Fibroblast of skin of left biceps (primary cell): ENCODE measurements around the gene CDHR3.

ENCODE experiments used
- DNase-seq, 2 experiments: peaks; one replicate each; pipeline ENCODE4 v3.0.0-alpha.2; 2013; ENCODE audit warnings: low read depth in 2 of 2

CDHR3 gene

DNA sequence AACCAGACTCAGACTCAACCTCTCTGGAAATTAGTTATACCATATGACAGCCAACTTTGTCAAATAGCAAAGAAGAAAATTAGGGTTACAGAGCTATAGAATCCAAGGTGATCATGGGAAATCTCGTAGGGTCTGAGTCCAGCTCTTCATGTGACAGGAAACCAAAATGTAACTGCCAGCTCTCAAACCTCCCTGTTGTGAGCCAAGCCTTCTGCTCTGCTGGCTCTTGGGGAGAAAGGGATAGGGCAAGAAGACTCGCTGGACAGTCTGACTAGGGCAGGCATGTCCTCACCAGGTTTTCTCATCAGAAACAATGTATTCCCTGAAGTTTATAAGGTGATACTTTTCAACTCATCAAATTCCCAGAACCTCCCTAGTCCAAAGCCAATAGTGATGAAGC, 63.0 kb downstream of the CDHR3 start:
- no peak for DNase-seq

DNA sequence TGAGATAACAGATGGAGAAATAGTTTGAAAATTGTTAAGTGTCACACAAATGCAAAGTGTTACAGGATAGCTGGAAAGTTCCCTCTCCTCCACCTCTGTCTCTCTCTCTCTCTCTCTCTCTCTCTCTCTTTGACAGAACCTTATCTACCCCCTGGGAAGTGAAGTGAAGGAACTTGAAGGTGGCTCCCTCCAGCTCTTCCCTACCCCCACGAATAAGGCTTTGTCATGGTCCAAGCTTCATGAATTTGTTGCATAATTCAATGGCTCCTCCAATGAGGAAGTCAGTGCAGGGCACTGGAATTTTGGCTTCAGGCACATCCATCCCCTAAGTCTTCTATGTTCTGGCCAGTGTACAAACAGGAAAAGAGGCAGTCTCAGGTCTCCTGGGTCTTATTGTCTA, 66.4 kb downstream of the CDHR3 start:
- no peak for DNase-seq

DNA sequence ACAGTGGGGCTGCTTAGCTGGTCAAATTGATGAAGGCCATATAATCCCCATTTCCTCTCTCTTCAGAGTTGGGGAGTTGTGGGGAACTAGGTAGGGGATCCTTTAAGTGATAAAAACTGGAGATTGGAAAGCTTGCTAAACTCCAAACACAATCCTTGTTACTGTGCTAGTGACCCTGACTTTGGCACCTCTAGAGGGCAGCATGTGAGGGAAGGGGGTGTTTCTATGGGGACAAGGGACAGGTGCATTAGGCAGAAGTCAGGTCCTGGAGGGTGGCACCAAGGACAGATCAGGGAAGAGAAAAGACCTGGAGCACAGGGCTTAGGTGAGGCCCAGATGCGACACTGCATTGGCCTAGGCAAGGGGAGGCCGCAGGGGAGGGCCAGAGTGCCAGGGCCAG, 66.9 kb downstream of the CDHR3 start:
- DNase-seq: no peak

GRCh38 chr7:106031300-106032035, 68.4 kb downstream of the CDHR3 start:
- DNase-seq: no peak

- DNase-seq: no peak
These were observed 69.2 kb downstream of the CDHR3 start for GRCh38 chr7:106032295-106032694.

DNA sequence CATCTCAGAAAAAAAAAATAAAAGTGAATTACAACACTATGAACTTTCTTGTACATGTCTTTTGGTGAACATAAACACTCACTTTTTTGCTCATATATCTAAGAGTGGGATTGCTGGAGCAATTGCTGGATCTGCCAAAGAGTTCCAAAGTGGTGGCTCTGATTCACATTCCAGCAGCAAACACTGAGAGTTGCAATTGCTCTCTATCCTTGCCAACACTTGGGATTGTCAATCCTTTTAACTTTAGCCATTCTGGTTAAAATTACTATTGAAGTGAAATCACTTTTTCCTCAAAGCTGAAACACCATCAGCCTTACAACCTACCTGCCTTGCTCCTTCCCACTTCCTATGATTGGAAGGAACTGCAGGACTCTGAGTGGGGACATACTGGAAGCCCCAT, 70.7 kb downstream of the CDHR3 start:
- no peak for DNase-seq

- DNase-seq: no peak
These were observed 71.3 kb downstream of the CDHR3 start for GRCh38 chr7:106034383-106034782.

DNA sequence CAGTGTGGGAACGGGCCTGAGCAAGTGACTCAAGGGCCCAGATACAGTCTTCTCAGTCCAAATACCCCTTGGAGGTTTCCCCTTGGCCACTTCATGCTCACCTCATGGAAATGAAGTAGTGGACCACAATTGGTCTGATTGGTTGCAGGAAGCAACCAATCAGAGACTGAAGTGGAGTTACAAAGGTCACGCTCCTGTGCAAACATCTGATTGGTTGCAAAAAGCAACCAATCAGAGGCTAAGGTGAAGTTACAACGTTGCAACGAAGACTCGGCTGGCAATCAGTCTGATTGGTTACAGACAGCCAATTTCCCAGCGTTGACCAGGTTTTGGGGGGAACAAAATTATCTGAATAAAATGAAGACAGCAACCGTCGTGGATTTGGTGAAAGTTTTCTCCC, 72.5 kb downstream of the CDHR3 start:
- no peak for DNase-seq

DNA sequence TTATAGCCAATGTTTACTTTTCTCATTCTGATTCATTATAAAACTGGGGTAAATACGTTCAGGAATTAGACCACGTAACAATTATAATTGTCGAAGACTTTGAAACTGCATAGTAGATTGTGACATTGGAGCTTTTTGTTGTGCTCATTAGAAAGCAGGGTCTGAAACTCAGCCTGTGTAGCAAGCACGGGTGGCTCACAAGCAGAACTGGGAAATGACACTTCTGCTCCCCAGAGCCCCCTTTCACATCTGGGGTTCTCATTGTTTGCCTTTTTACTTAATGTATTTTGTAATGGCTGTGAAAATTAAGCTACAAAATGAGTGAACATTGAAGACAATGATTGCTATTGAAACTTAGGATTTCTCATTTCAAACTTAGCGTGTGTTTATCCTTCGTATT, 72.9 kb downstream of the CDHR3 start:
- no peak for DNase-seq

DNA sequence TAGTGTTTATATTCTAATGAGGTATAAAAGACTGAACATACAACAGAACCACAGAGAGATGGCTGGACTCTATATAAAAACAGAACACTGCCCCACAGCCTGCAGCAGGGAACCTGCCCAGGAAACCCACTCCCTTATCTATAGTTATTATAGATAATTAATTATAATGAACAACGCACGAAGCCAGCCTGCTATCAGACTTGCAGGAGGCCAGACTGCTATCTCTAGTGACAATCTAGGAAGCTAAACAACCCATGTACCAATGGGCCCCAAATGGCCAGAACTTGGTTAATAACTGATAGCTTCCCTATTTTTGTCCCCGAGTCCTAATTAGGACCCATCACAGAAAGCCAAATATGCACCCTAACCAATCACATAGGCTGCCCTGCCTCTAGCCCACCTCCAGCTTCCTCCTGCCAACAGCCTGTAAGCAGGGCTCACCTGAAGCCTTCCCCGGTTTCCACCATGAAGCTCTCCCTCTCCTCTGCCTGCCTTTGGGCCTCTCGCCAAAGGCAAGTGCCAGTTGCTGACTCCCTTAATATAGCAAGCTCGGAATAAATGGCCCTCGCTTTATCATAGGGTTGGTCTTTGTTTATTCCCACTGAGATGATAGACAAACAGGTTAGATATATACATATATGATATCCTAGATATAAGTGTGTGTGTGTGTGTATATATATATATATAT, 74.6 kb downstream of the CDHR3 start:
- DNase-seq: no peak

GRCh38 chr7:106038289-106038688, 75.2 kb downstream of the CDHR3 start:
- DNase-seq: no peak

DNA sequence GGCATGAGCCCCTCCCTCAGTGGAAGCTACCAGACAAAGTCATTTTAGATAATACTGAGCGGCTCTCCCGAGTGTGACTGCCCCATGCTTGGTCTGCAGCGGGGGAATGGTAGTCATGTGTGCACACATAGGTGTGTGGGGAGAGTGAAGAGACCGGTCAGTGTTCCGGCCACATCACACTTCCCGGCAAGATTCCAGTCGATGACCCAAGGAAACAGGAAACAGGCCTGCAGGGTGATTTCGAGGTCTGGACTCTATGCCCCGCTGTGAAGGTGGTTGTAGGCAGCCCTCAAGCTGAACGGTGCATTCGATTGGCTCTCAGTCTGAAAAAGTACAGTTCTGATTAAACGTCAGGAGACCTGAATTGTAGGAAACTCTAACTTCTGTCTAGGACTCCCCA, 75.9 kb downstream of the CDHR3 start:
- DNase-seq: no peak

- DNase-seq: peak; percentile 71 to 77
These were observed 76.5 kb downstream of the CDHR3 start for GRCh38 chr7:106039486-106040060.

DNA sequence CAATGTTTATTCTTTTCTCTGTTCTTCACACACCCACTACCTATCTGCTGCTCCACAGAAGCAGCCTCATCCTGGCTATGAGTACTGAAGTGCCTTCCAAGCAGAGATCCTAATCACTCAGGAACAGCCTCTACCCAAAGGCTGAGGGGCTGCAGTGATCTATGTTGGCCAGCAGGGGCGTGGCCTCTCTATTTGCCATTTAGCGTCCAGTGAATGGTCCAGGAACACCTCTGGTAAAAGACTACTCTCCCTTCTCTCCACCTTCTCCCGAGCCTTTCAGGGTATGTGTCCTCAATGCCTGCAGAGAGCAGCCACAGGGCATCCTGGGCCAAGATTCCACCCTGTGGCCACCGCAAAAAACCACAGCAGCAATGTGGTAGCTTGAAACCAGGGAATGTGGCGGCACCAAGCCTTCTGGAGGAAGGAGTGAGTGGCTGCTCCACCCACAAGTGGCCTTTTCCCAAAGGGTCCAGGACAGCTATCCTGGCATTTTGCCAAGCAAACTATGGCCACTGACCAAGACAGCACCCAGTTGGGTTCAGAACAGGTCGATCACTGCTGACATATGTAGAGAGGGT, 78.2 kb downstream of the CDHR3 start:
- no peak for DNase-seq

GRCh38 chr7:106042196-106042611, 79.1 kb downstream of the CDHR3 start:
- no peak for DNase-seq

- DNase-seq: no peak
These were observed 82.1 kb downstream of the CDHR3 start for GRCh38 chr7:106045139-106045538.

- DNase-seq: peak; percentile 51 to 57
These were observed 82.5 kb downstream of the CDHR3 start for GRCh38 chr7:106045586-106045985.

- no peak for DNase-seq
These were observed 84.1 kb downstream of the CDHR3 start for GRCh38 chr7:106047184-106047583.

- DNase-seq: no peak
These were observed 85.0 kb downstream of the CDHR3 start for GRCh38 chr7:106047818-106048705.

DNA sequence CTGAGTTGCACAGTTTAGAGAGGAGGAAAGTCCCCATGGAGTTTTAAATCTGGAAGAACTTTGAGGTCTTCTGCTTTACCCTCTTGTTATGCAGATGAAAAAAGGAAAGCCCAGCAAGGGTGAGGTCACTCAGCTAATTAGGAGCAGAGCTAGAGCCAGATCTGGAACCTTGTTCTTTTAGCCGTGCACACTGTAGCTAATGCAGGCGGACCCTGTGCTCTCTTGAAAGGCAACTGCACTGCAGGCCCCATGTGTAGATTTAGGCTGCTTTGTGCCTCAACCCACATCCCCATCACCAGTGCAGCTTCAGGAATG, 85.6 kb downstream of the CDHR3 start:
- no peak for DNase-seq

DNA sequence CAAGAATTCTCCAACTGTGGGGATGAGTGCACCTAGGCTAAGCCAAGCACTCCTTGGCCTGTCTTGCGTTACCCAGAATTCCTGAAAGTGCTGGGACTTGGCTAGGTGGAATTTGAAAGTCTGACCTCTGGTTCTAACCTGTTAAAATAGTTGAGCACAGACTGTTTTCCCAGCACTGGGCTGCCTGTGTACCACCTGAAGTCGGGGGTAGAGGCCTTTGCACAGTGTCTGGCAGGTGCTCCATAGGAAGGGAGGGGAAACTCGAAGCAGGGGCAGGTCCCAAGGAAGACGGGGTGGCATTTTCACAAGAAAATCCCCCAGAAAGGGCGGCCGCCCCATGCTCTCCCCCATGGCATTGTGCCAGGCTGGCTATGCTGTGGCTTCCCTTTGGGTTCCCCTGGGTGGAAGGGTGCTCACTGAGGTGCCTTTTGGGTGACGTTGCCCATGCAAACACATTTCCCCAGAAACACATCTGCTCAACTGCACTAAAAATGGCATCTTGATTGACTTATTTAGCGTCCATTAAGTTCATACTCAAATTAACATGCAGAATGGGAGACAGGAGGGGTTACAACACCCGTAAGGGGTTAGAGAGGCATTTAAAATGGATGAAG, 86.2 kb downstream of the CDHR3 start:
- no peak for DNase-seq
